GM21367 (cell line): Measurements from ENCODE around the gene LCN12.

Experiments used
- ATAC-seq: cut with Tn5 transposase; IDR thresholded peaks from one replicate; pipeline ENCODE4 v1.9.1; 2021; ENCODE audit not compliant: unreplicated experiment

The LCN12 gene, protein sequence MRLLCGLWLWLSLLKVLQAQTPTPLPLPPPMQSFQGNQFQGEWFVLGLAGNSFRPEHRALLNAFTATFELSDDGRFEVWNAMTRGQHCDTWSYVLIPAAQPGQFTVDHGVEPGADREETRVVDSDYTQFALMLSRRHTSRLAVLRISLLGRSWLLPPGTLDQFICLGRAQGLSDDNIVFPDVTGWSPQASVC

DNA sequence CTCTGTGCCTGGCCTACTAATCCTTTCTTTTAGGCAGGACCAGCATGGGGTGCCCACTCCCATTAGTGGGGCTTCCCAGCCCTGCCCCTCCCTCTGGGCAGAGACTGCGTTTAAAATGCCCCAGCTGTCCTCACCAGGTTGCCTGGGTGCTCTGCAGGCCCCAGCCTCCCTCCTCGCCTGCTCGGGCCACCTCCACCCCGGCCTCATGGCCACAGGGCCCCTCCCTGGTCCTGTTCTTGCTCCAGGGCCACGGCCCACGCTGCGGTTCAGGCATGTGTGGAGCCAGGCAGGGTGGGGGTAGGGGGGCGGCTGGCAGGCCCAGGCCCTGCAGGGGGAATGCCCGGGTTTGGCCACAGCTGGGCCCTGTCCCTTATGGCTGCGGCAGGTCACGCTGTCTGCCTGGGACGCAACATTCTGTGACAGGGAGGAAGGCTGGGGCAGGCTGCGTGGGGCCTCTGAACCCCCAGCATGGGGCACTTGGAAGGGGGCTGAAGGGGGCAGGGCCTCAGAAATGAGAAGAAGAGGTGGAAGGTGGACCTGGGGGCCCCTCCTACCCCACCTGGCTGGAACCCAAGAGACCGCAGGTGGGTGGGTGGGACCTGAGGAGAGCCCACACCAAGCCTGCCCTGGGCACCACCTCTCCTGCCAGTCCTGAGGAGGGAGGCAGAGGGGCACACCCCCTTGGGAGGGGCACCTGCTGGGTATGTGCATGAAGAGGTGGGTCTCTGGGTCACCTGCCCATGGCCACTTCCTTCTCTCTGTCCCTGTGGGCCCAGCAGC, at the start of gene LCN12:
Gene LCN12 (plus strand): TSS at position 733 of the 780 bp plus-strand sequence. CDS start 55 bp downstream, outside the sequence.
- no peak for ATAC-seq

DNA sequence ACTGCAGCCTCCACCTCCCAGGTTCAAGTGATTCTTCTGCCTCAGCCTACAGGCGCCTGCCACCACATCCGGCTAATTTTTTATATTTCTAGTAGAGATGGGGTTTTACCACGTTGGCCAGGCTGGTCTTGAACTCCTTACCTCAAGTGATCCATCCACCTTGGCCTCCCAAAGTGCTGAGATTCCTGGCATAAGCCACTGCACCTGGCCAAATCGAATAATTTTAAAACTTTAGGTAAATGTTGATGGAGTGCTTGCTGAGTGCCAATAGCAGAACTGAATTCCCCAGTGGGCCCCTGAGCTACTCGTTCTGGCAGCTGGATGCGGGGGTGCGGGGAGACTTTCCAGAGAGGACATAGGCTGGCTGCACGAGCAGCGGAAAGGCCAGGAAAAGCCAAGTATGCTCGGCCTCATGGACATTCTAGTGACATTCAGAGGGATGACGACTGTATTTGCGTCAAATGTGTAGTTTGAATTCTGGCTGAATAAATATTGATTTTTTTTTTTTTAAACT, 49.0 kb upstream of the LCN12 start:
- no peak for ATAC-seq

DNA sequence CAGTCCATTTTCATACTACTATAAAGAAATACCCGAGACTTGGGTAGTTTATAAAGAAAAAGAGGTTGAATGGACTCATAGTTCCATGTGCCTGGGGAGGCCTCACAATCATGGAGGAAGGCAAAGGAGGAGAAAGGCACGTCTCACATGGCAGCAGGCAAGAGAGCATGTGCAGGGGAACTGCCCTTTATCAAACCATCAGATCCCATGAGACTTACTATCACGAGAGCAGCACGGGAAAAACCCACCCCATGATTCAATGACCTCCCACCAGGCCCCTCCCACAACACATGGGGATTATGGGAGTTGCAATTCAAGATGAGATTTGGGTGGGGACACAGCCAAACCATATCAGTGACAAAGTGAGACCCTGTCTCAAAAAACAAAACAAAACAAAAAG, 45.8 kb upstream of the LCN12 start:
- no peak for ATAC-seq

DNA sequence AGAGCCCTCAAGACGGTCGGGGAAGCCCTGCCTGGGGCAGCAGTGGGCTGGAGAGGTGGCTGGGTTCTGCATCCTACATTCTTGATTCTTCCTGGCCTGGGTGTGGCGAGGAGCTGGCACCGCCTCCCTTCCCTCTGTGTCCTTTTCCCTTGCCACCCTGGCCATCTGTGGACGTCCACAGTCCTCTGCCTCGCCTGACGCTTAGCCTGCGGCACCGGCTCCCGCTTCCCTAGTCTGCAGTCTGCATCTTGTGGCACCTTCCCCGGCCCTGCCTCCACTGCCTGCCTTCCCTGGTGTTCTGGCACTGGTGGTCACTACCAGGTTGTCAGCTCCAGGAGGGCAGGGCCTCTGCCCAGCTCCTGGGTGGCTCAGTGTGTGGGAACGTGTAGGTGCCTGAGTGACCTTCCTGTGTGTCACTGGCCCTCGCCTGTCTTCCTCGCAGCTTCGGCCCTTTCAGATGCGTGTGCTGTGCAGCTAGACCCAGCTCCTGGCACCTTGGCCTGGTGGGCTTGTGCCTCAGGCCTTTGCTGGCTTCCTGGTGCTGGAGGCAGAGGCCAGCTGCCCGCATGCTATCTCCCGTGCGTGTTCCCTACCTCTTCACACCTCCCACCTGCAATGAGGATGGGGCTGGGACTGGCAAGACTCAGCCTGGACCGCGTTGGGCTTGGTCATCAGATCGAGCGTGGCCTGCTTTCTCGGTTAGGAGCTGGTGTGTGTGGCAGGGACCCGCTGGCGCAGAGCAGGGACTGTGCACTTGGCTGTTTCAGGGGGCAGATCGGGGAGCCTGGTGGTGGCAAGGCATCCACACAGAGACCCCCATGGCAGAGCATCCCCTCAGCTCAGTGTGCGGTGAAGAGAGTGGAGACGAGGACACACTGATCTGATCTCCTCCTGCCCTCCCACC, 44.8 kb upstream of the LCN12 start:
- ATAC-seq: no peak

DNA sequence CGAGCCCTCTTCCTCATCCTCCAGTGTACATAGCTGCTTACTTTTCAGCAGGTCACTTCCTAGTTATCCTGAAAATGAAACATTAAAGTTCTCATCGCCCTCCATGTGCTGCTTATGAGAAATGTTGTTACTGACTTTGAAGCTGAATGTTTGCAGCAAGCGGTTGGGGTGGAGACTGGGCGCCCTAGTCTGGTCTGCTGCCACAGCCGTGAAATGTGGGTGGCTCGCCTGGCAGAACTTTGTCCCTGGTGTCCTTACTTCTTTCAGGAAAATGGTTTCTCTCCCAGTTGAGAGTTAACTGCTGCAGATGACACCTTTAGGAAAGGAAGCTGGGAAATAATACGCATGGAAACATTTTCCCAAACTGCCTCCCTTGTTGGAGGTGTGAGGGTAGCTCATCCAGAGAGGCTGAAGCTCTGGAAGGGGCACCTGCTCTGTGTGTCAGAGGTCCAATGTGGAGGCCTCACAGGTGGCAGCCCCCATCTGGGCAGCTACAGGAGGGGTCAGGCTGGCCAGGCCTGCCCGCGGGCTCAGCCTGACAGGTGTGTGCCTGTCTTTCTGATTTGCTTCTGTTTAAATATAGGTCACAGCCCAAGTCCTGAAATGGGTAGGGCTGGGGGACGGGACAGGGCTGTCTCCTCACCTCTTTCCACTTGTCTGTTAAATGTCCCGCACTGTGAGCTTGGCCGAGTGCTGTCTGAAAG, 41.7 kb upstream of the LCN12 start:
- no peak for ATAC-seq

DNA sequence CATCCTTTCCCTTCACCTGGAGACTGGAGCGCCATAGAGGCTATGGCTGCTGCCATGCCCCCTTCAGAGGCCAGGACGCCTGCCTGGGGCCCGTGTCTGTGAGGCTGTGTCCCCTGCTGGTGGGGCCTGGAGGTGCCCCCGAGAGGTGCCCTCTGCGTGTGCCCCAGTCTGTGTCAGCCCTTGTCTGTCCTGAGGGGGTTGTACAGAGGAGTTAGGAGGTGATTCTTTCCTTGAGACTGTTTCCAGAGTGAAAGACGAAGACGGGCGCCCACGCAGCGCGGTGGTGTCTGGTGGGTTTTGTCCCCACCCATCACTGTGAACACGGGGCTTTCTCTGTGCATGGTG, 41.2 kb upstream of the LCN12 start:
- no peak for ATAC-seq

DNA sequence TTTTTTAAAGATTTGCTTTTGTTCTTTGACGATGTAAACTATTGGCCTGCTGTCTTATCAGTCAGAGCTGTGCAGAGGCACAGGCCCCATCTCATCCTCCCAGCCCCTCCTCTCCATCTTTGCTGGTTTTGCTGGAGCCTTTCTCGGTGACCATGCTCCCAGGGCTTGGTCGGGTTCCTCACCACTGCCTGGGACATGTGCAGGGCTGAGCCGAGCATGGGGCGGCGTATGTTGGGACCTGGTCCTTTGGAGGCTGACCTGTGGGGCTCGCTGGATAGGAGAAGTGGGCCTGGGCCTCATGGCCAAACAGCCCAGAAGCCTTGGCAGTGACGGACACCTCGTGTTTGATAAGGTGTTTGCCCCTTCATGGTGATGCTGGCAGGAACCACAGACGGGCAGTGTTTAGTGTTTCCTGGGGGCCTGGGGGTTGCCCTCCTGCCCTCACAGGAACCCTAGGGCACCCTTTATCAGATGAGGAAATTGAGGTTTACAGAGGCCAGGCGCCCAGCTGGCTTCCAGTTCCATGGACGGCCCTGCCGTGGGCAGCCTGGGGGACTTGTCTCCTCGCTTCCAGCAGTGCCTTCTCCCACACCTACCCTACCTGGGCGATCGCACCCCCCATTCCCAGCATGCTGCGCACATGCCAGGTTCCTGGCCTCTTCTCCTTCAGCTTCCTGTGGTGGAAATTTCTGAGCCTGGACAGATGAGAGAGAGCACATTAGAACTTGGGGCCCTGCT, 38.2 kb upstream of the LCN12 start:
- no peak for ATAC-seq

DNA sequence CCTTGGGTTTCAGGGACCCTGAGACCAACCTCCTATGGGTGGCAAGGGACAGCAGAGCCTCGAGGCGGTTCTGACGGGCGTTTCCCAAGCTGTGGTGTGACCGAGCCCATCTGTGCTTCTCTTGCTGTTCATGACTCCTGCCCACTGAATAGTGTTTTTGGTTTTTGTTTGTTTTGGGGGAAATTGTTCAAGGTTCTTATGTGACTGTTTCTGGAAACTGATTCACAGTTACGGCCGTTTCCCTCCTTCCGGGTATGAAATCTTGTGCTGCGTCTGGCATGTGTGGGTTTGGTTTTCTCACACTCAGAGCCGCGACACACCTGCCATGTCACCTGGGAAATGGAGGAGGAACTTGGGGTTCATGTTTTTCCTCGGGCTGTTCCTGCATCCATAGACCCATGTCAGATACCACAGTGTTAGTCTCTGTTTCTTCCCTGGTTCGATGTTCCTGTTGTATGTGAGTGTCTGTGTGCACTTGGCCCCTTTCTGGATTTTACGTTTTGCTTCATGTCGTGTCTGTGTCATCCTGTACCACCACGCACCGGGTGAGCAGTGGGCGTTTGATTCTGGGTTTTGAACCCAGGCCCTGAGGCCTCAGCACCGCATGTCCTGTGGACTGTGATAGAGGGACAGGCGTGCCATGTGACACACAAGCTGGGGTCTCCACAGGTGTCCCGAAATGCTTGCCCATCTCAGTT, 36.3 kb upstream of the LCN12 start:
- no peak for ATAC-seq

DNA sequence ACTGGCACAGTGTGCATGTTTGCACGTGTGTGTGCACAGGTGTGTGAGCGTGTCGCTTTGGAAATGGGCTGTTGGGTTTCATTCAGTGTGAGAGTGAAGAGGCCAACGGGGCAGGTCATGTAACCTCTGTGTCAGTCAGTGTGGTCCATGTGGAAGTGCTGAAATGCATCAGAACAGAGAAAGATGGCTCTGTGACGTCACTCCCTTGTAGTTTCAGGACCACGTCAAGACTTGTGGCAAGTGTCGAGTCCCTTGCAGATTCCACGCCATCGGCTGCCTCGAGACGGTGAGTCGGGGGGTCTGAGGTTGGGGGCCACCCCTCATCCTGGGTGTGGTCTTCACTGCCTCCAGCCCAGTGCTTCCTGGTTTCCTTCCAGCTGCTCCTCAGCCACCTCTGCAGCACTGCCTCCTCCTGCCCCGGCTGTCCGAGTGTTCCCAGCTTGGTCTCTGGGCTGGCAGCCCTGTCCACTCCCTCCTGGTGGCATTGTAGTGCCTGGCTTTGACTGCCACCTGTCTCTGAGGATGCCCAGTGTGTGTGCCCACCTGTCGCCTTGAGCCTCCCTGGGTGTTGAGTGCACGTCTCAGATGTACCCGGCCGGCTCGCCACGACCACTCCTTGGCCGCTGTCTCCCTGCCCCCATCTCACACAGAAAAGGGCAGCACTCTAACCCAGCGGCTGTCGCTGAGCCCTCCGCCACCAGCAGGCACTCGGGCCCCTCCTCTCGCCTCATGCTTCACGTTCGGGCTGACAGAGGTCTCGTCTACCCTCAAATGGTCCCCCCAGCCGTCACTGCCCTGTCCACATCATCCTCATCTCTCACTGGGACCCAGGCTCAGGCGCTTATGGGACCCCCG, 35.5 kb upstream of the LCN12 start:
- ATAC-seq: no peak

DNA sequence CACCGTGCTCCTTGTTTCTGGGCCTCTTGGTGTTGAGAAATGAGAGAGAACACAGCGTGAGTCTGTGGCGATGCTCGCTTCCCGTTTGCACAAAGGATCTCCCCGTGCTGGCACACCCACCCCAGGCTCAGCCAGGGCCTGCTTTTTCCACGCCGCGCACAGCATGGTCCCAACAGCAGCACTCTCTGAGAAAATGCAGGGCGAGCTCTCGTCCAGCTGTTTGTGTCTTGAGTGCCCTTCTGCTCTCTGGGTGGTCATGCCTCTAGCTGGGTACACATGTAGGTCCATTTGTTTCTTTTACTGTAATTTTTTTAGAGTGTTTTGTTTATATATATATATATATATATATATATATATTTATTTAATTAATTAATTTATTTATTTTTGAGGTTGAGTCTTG, 34.2 kb upstream of the LCN12 start:
- no peak for ATAC-seq

DNA sequence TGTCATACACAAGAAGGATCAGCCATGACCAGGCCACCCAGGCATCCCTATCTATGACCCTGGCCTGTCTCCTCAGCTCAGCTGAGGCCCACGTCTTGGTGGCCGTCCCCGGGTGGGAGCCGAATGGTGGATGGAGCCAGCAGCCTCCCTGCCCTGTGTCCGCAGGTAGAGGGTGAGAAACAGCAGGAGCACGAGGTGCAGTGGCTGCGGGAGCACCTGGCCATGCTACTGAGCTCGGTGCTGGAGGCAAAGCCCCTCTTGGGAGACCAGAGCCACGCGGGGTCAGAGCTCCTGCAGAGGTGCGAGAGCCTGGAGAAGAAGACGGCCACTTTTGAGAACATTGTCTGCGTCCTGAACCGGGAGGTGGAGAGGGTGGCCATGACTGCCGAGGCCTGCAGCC, 32.0 kb upstream of the LCN12 start:
- no peak for ATAC-seq

DNA sequence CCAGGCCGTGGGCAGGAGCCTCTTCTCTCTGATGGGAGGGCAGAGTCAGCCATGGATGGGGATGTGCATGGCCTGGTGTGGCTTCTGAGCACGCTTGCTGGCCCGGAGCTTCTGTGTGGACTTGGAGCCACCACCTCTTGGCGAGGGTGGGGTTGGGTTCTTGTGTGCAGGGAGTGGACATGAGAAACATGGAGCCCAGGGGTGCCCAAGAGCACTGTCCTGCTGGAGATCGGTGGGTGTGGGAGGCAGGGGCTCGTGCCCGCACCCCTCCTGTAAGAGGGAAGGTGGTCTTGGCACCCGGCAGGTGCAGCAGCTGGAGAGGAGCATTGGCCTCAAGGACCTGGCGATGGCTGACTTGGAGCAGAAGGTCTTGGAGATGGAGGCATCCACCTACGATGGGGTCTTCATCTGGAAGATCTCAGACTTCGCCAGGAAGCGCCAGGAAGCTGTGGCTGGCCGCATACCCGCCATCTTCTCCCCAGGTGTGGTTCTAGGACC, 31.3 kb upstream of the LCN12 start:
- no peak for ATAC-seq

DNA sequence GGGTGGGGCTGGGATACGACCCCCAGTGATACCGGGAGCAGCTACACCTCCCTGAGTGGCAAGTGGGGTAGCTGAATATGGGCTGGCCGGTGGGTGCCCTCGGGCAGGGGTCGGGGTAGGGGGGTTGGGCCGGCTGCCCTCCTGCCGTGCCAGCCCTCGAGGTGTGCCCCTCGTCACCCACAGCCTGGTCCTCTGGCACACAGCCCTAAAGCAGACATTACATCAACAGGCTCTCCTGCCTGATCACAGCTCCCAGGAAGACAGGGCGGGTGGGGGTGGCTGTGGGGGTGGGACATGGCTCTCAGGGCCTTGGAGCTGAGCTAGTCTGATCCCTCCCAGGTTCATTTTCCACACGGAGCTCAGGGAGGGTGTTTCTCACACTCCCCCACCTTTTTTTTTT, 30.8 kb upstream of the LCN12 start:
- ATAC-seq: no peak

DNA sequence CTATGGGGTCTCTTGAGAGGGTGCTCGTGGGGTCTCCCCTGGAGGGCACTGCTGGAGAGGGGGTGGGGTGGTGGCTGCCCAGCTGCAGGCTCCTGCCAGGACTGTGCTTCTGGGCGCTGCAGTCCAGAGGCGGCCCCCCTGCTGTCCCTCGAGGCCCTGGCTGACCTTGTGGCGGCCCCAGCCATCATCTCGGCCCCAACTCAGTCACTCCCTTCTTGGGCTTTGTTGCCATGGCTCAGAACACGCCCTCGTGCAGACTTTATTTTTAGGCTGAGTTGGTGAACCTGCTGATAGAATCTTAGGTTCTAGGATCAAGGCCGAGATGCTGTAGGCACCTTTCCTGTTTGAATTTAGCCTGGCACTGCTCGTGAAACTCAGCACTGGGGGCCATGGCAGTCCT, 30.4 kb upstream of the LCN12 start:
- ATAC-seq: no peak

DNA sequence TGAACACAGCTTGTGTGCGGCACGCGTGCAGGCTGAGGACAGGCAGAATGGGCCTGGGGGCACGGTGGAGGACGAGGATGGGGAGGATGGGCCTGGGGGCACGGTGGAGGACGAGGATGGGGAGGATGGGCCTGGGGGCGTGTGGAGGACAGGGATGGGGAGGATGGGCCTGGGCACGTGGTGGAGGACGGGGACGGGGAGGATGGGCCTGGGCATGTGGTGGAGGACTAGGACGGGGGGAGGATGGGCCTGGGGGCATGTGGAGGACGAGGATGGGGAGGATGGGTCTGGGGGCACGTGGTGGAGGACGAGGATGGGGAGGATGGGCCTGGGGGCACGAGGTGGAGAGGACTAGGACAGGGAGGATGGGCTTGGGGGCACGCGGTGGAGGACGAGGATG, 29.5 kb upstream of the LCN12 start:
- no peak for ATAC-seq

DNA sequence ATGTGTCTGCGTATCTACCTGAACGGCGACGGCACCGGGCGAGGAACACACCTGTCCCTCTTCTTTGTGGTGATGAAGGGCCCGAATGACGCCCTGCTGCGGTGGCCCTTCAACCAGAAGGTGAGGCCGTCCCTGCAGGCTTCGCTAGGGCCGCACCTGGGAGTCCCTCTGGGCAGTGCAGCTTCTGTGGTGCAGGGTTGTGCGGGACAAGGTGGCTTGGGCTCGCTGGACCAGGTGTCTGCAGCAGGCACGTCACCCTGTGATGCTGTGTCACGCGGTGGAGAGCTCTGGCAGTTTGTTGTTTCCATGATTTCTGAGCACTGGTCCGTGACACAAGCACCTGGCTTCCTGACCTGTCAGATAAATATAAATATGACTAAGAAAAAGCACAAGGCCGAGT, 28.2 kb upstream of the LCN12 start:
- no peak for ATAC-seq

DNA sequence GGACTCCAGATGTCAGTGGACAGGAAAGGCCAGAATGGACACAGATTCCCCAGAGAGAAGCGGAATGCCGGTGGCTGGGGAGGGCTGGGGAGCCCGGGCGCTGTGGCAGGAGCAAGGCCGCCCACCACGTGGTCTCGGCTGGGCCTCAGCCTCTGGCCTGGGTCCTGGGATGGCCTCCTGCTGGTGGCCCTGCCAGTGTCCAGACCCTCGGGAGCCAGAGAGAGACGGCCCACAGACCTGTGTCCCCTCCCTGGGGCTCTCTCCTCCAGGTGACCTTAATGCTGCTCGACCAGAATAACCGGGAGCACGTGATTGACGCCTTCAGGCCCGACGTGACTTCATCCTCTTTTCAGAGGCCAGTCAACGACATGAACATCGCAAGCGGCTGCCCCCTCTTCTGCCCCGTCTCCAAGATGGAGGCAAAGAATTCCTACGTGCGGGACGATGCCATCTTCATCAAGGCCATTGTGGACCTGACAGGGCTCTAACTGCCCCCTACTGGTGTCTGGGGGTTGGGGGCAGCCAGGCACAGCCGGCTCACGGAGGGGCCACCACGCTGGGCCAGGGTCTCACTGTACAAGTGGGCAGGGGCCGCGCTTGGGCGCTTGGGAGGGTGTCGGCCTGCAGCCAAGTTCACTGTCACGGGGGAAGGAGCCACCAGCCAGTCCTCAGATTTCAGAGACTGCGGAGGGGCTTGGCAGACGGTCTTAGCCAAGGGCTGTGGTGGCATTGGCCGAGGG, 26.5 kb upstream of the LCN12 start:
- ATAC-seq: no peak

DNA sequence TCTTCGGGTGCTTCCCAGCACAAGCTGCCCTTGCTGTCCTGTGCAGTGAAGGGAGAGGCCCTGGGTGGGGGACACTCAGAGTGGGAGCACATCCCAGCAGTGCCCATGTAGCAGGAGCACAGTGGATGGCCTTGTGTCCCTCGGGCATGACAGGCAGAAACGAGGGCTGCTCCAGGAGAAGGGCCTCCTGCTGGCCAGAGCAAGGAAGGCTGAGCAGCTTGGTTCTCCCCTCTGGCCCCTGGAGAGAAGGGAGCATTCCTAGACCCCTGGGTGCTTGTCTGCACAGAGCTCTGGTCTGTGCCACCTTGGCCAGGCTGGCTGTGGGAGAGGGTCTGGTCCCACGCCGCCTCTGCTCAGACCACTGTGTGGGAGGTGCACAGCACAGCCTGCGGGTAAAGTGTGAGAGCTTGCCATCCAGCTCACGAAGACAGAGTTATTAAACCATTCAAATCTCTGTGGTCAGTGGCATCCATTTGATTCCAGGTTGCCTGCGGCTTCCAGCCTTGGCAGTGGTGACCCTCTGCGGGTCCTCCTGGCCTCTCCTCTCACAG, 25.8 kb upstream of the LCN12 start:
- no peak for ATAC-seq
